SU-DHL-6 (cell line): ENCODE results near the gene PEA15.

Experiments used
- H2AFZ ChIP-seq: fragments of 200-600 bp; sonication (generic); 2 replicates; pipeline ENCODE4 v1.6.1; 2014; ENCODE audit warnings: low read depth, mild to moderate bottlenecking, moderate library complexity, mixed read lengths, antibody characterized with exemption, low read length; ENCODE audit not compliant: severe bottlenecking
- H3F3A ChIP-seq: fragments of 200-600 bp; shearing (Covaris generic); 2 replicates; pipeline ENCODE4 v1.6.0; 2016; ENCODE audit warnings: antibody characterized with exemption, mild to moderate bottlenecking; ENCODE audit not compliant: insufficient read depth
- H3K27ac ChIP-seq: fragments of 200-600 bp; sonication (generic); 2 replicates; pipeline ENCODE4 v1.5.1; 2016; ENCODE audit warnings: low read depth, mild to moderate bottlenecking, low read length, moderate library complexity, mixed read lengths
- H3K27me3 ChIP-seq: fragments of 200-600 bp; sonication (generic), shearing (Covaris generic); 2 replicates; pipeline ENCODE4 v1.6.0; 2014; ENCODE audit warnings: mild to moderate bottlenecking, low read length
- H3K36me3 ChIP-seq: fragments of 200-600 bp; sonication (generic); 2 replicates; pipeline ENCODE4 v1.6.1; 2014; ENCODE audit warnings: mild to moderate bottlenecking, low read length, mixed read lengths
- H3K4me2 ChIP-seq: fragments of 300-600, 200-600 bp; shearing (Covaris generic), sonication (generic); 2 replicates; pipeline ENCODE4 v1.6.0; 2014; ENCODE audit warnings: low read length, low read depth, mild to moderate bottlenecking; ENCODE audit not compliant: poor library complexity, severe bottlenecking
- H3K4me3 ChIP-seq: fragments of 200-600 bp; sonication (generic); 2 replicates; pipeline ENCODE4 v1.5.1; 2014; ENCODE audit warnings: antibody characterized with exemption, low read length, mild to moderate bottlenecking, mixed read lengths; ENCODE audit not compliant: insufficient read depth, poor library complexity, severe bottlenecking
- H3K79me2 ChIP-seq: fragments of 200-600 bp; sonication (generic); 2 replicates; pipeline ENCODE4 v1.6.1; 2014; ENCODE audit warnings: mild to moderate bottlenecking, low read length, moderate library complexity; ENCODE audit not compliant: insufficient read depth
- H3K9ac ChIP-seq: fragments of 200-600 bp; sonication (generic); 2 replicates; pipeline ENCODE4 v1.7.0; 2014; ENCODE audit warnings: mild to moderate bottlenecking, low read length
- H3K9me2 ChIP-seq: fragments of 200-600 bp; sonication (generic); replicated peaks from 2 replicates; pipeline ENCODE4 v1.6.1; 2014; ENCODE audit warnings: low read length; ENCODE audit not compliant: insufficient read depth
- H3K9me3 ChIP-seq: fragments of 200-600 bp; sonication (generic); 2 replicates; pipeline ENCODE4 v1.6.1; 2014; ENCODE audit warnings: low read length, mixed read lengths; ENCODE audit not compliant: insufficient read depth
- H4K20me1 ChIP-seq: fragments of 200-600 bp; sonication (generic); 2 replicates; pipeline ENCODE4 v1.6.1; 2014; ENCODE audit warnings: low read depth, mild to moderate bottlenecking, antibody characterized with exemption, low read length, moderate library complexity, mixed read lengths
- EZH2phosphoT487 ChIP-seq: fragments of 200-600 bp; sonication (generic), shearing (Covaris generic); conservative IDR thresholded peaks from 2 replicates; pipeline ENCODE4 v1.6.1; 2018; ENCODE audit warnings: mild to moderate bottlenecking, antibody characterized with exemption, low read length, moderate library complexity, mixed read lengths
- TF ChIP-seq, protein P1 (sequence below): fragments of 200-600 bp; sonication (generic); IDR thresholded peaks from one replicate; pipeline ENCODE4 v1.5.1; 2017; ENCODE audit warnings: antibody characterized with exemption, mild to moderate bottlenecking, low read length, moderate library complexity; ENCODE audit not compliant: insufficient read depth, poor library complexity, severe bottlenecking

The PEA15 gene

GRCh38 chr1:160239582-160240299 is 34.6 kb downstream of the PEA15 start:
- H3K4me2 ChIP-seq = no peak overlapping the region
- no peaks in the 10 kb centered on the region for H3K9me2 ChIP-seq
- no peak overlapping the region for H2AFZ ChIP-seq
- no peaks in the 10 kb centered on the region for H3K9me3 ChIP-seq
- H3K9ac ChIP-seq = no peak overlapping the region
- no peaks in the 10 kb centered on the region; the same call in 1 of the 2 replicates for H3F3A ChIP-seq
- H3K36me3 ChIP-seq = peaks cover 19% of the 10 kb centered on the region; the same call in 1 of the 2 replicates
- no peaks in the 10 kb centered on the region for H3K27me3 ChIP-seq
- H4K20me1 ChIP-seq = no peaks in the 10 kb centered on the region
- no peak overlapping the region for H3K4me3 ChIP-seq
- TF ChIP-seq EZH2phosphoT487 = no peak
- TF ChIP-seq, protein P1, sequence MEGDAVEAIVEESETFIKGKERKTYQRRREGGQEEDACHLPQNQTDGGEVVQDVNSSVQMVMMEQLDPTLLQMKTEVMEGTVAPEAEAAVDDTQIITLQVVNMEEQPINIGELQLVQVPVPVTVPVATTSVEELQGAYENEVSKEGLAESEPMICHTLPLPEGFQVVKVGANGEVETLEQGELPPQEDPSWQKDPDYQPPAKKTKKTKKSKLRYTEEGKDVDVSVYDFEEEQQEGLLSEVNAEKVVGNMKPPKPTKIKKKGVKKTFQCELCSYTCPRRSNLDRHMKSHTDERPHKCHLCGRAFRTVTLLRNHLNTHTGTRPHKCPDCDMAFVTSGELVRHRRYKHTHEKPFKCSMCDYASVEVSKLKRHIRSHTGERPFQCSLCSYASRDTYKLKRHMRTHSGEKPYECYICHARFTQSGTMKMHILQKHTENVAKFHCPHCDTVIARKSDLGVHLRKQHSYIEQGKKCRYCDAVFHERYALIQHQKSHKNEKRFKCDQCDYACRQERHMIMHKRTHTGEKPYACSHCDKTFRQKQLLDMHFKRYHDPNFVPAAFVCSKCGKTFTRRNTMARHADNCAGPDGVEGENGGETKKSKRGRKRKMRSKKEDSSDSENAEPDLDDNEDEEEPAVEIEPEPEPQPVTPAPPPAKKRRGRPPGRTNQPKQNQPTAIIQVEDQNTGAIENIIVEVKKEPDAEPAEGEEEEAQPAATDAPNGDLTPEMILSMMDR = no peak
- H3K27ac ChIP-seq = no peak overlapping the region
- no peaks in the 10 kb centered on the region for H3K79me2 ChIP-seq

DNA sequence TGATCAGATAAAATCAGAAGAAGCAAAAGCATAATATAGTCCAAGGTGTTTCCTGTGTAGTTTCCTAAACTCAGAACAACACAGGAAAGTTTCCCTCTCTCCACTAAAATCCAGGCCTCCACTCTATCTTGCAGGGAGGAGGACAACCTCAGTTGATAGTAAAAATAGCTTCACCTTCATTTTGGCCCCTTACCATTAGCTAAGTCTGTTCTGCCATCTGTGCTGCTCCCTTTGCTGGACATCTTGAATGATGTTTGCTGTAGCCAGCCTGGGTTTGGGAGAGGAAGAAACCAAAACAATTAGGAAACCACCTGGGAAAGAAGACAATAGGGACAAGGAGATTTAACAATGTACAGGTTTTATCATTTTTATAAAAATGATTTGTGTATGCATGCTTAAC is 38.6 kb downstream of the PEA15 start:
- Histone ChIP-seq H3K9me2 (no peaks in the 10 kb centered on the region), H3K79me2 (peaks cover 21% of the 10 kb centered on the region), H3K36me3 (peaks cover 5% of the 10 kb centered on the region; the same call in 1 of the 2 replicates), H3K27ac (no peak overlapping the region), H3F3A (no peaks in the 10 kb centered on the region), H3K9ac (no peak overlapping the region), H2AFZ (no peak overlapping the region), H3K27me3 (no peaks in the 10 kb centered on the region), H4K20me1 (0 out of 2 replicates have a peak, but pooled peaks cover 6% of the 10 kb centered on the region), H3K4me2 (no peak overlapping the region), H3K4me3 (no peak overlapping the region), H3K9me3 (no peaks in the 10 kb centered on the region)
- no peak for TF ChIP-seq EZH2phosphoT487
- TF ChIP-seq, protein P1 = no peak

GRCh38 chr1:160244209-160244608 is 39.0 kb downstream of the PEA15 start:
- Histone ChIP-seq H3K9me2 (no peaks in the 10 kb centered on the region), H3K4me2 (no peak overlapping the region), H3K9me3 (no peaks in the 10 kb centered on the region), H3K36me3 (peaks cover 5% of the 10 kb centered on the region; the same call in 1 of the 2 replicates), H3K9ac (no peak overlapping the region), H3K79me2 (peaks cover 26% of the 10 kb centered on the region), H3K4me3 (no peak overlapping the region), H3K27ac (no peak overlapping the region), H4K20me1 (0 out of 2 replicates have a peak, but pooled peaks cover 6% of the 10 kb centered on the region), H2AFZ (no peak overlapping the region), H3K27me3 (no peaks in the 10 kb centered on the region), H3F3A (no peaks in the 10 kb centered on the region)
- TF ChIP-seq EZH2phosphoT487 = no peak
- TF ChIP-seq, protein P1 = no peak
